GM08714 (cell line): Measurements from ENCODE around the gene KNDC1.

Experiments used
- H3K4me3 ChIP-seq: fragments of 200-500 bp; sonication (Bioruptor generic); 2 replicates; pipeline ENCODE4 v1.5.1; 2014; ENCODE audit warnings: mild to moderate bottlenecking, low read length, inconsistent platforms
- ZNF274 ChIP-seq: IDR thresholded peaks from 2 replicates; pipeline ENCODE4 v1.6.1; 2012; ENCODE audit warnings: mild to moderate bottlenecking, low read depth, low read length

Gene KNDC1

DNA sequence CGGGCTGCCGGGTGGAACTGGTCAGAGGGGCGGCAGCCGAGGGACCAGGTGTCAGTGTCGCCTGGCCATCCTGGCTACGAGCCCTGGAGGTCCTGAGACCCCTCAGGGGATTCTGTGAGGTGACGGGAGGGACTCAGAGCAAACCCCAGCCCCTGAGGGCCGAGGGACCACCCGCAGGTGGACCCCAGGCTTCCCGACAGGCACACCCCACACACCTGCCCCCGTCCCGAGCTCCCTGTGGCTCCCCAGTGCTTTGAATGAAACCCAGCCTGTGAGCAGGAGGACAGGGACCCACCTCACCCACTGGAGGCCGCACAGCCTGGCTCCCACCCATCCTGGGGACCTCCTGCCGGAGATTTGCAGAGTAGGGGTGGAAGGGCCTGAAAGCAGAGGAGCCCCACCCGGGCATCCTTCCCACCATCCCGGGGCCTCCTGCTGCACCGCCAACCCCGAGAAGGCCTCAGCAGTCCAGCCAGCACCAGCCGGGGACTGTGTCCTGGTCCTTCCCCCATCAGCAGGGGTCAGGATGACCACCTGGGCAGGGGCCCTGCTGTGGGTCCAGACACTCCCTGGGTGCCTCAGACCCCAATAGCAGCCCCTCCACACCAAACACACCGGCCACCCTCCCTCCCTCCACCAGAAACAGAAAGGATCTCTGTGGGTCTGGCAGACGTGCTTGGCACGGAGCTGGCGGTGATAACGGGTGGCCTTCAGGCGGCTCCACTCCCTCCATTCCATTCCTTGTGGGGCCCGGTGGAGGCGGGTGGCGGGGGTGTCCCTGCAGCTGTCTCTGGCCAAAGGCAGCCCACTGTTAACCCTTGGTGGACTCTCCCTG, 91.6 kb downstream of the KNDC1 start:
- no peak for TF ChIP-seq ZNF274
- no peak overlapping the region for H3K4me3 ChIP-seq

GRCh38 chr10:133252223-133252552, 92.2 kb downstream of the KNDC1 start:
- H3K4me3 ChIP-seq = no peak overlapping the region
- no peak for TF ChIP-seq ZNF274

DNA sequence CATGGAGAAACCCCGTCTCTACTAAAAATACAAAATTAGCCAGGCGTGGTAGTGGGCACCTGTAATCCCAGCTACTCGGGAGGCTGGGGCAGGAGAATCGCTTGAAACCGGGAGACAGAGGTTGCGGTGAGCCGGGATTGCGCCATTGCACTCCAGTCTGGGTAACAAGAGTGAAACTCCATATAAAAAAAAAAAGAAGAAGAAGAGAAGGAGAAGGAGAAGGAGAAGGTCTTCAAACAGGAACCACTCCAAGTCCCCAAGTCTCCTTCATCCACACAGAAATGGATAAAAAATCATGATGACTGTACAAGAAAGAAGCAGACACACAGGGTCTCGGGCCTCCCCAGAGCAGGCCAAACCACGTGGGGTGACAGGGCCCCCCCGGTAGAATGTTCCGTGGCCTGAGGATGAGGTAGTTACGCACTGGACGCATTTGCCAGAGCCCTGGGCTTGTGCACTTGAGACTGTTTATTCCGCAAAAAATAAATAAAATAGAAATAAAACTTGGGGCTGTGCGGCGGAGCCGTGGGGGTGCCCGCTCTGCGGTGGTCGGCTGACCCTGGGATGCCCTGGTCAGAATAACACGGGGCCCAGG, 93.4 kb downstream of the KNDC1 start:
- no peak for TF ChIP-seq ZNF274
- H3K4me3 ChIP-seq = no peak overlapping the region

GRCh38 chr10:133254421-133255120, 94.6 kb downstream of the KNDC1 start:
- no peak for TF ChIP-seq ZNF274
- H3K4me3 ChIP-seq = no peak overlapping the region

- no peak overlapping the region for H3K4me3 ChIP-seq
- TF ChIP-seq ZNF274 = no peak
Observed at GRCh38 chr10:133255323-133255722, 95.3 kb downstream of the KNDC1 start.

GRCh38 chr10:133257489-133258065, 97.6 kb downstream of the KNDC1 start:
- H3K4me3 ChIP-seq = no peak overlapping the region
- no peak for TF ChIP-seq ZNF274

GRCh38 chr10:133258066-133258817, 98.2 kb downstream of the KNDC1 start:
- TF ChIP-seq ZNF274 = no peak
- H3K4me3 ChIP-seq = no peak overlapping the region

GRCh38 chr10:133258818-133259601, 99.0 kb downstream of the KNDC1 start:
- no peak overlapping the region for H3K4me3 ChIP-seq

GRCh38 chr10:133259602-133259989, 99.6 kb downstream of the KNDC1 start:
- no peak overlapping the region for H3K4me3 ChIP-seq
- no peak for TF ChIP-seq ZNF274

More at GRCh38 chr10:133258818-133259601, 99.0 kb downstream of the KNDC1 start:
- no peak for TF ChIP-seq ZNF274

GRCh38 chr10:133260895-133261725, 101.1 kb downstream of the KNDC1 start:
- no peak for TF ChIP-seq ZNF274
- peak overlapping the region; percentile 62; the same call in 1 of the 2 replicates for H3K4me3 ChIP-seq

DNA sequence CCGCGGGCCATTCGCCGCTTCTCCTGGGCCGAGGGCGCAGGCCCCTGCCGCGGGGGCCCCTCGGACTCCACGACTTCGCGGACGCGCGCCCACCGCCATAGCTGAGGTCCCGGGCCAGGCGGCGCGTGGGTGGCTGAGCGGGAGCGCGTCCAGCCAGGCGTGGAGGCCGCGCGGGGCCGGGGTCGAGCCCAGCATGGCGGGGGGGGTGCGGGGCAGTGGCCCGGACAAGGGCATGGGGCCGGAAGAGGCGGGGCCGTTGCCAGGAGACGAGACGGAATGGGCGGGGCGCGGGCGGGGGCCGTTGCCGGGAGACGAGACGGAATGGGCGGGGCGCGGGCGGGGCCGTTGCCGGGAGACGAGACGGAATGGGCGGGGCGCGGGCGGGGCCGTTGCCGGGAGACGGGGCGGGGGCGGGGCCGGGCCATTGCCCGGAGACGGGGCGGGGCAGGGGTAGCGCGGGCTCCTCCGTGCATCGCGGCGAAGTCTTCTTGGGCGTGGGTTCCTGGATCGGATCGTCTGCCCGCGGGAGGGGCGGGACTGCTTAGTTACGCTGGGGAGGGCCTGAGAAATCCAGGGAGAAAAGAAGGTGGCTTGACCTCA, 101.8 kb downstream of the KNDC1 start:
- peak overlapping the region; percentile 62; the same call in 1 of the 2 replicates for H3K4me3 ChIP-seq
- TF ChIP-seq ZNF274 = no peak

- no peak for TF ChIP-seq ZNF274
Observed at GRCh38 chr10:133262696-133263095, 102.7 kb downstream of the KNDC1 start.

More at GRCh38 chr10:133262696-133263095, 102.7 kb downstream of the KNDC1 start:
- no peak overlapping the region for H3K4me3 ChIP-seq
